K562 (cell line): ENCODE data around the gene GJA9. TPM values are rescaled to one million over a fixed set of nuclear protein-coding genes. Genes with fewer than 3 reads are reported as not detected.

Source experiments
- ATF7 ChIP-seq: fragments of 450-650 bp; IDR thresholded peaks from 2 replicates; pipeline ENCODE4 v1.7.1; 2014; ENCODE audit warnings: mild to moderate bottlenecking, moderate library complexity
- CSDE1 ChIP-seq, 2 experiments: fragments of 450-650 bp; IDR thresholded peaks; 2 replicates each; pipeline ENCODE4 v1.6.1; 2016; ENCODE audit warnings: mild to moderate bottlenecking in 1 of 2
- E2F6 ChIP-seq, 2 experiments: IDR thresholded peaks; 2 replicates each; pipeline ENCODE4 v1.6.1; 2011; ENCODE audit warnings: borderline replicate concordance in 1 of 2, control low read depth in 1 of 2, low read depth in 1 of 2, low read length in 1 of 2, mild to moderate bottlenecking in 1 of 2, mixed read lengths in 1 of 2, moderate library complexity in 1 of 2; ENCODE audit not compliant: insufficient read depth in 1 of 2, insufficient read length in 1 of 2, poor library complexity in 1 of 2, severe bottlenecking in 1 of 2; ENCODE audit errors: extremely low read depth in 1 of 2
- PKNOX1 ChIP-seq: fragments of 450-650 bp; IDR thresholded peaks from 2 replicates; pipeline ENCODE4 v1.6.1; 2016
- POLR2A ChIP-seq: fragments of 450-650 bp; conservative IDR thresholded peaks from 2 replicates; pipeline ENCODE4 v1.6.1; 2016
- RBM22 ChIP-seq: fragments of 200-400 bp; formaldehyde crosslinking; IDR thresholded peaks from 2 replicates; pipeline ENCODE4 v1.6.1; 2018; ENCODE audit warnings: low read length, low read depth; ENCODE audit not compliant: poor library complexity, severe bottlenecking
- SIN3B ChIP-seq: fragments of 450-650 bp; IDR thresholded peaks from 2 replicates; pipeline ENCODE4 v1.6.1; 2017; ENCODE audit warnings: low read depth, mild to moderate bottlenecking, moderate library complexity
- SMAD2 ChIP-seq: fragments of 150-350 bp; IDR thresholded peaks from 2 replicates; pipeline ENCODE4 v1.6.1; 2014; ENCODE audit warnings: low read depth, mild to moderate bottlenecking, low read length
- TBP ChIP-seq: optimal IDR thresholded peaks from 2 replicates; pipeline ENCODE3; 2011; ENCODE audit warnings: low read depth, low read length, improper control_type of control experiment
- TFAP4 ChIP-seq: sonication (generic); formaldehyde crosslinking; IDR thresholded peaks from 2 replicates; pipeline ENCODE4 v1.8.0; 2022; ENCODE audit warnings: missing genetic modification reagents, mild to moderate bottlenecking, moderate library complexity, borderline replicate concordance
- TOE1 ChIP-seq, 2 experiments: fragments of 450-650 bp in 1 of 2; sonication (generic) in 1 of 2; formaldehyde crosslinking in 1 of 2; IDR thresholded peaks; 2 replicates each; pipeline versions ENCODE4 v1.7.1 to v1.8.0; 2016 to 2022; ENCODE audit warnings: borderline replicate concordance in 2 of 2, mild to moderate bottlenecking in 2 of 2, antibody characterized with exemption in 1 of 2, inconsistent platforms in 1 of 2, low read depth in 1 of 2, missing genetic modification reagents in 1 of 2, moderate library complexity in 1 of 2
- UBTF ChIP-seq, 2 experiments: IDR thresholded peaks; 2 replicates each; pipeline ENCODE4 v1.6.1; 2012; ENCODE audit warnings: improper control_type of control experiment in 2 of 2, low read depth in 2 of 2, low read length in 2 of 2, borderline replicate concordance in 1 of 2
- ZBTB49 ChIP-seq: sonication (generic); formaldehyde crosslinking; IDR thresholded peaks from 2 replicates; pipeline ENCODE4 v1.8.0; 2022; ENCODE audit warnings: missing genetic modification reagents, mild to moderate bottlenecking, borderline replicate concordance
- ZBTB7A ChIP-seq: IDR thresholded peaks from 2 replicates; pipeline ENCODE4 v1.6.1; 2011; ENCODE audit warnings: low read depth, mild to moderate bottlenecking, low read length, moderate library complexity, borderline replicate concordance; ENCODE audit not compliant: control insufficient read depth
- polyA plus RNA-seq, 8 experiments: library from polyadenylated mRNA; depleted of rRNA in 4 of 8; stranded (reverse) in 5 of 8; unstranded in 3 of 8; fragments of >200 nt; fragmentation: Nextera tagmentation in 2 of 8; fragmentation: Illumina TruSeq in 1 of 8; extraction: Ambion mirVana in 2 of 8; extraction: Trizol in 1 of 8; gene quantifications; 2 replicates each; pipeline versions ENCODE4 v1.2.1 to v1.2.3, GENCODE V29; 2011 to 2014; ENCODE audit warnings: inconsistent platforms in 1 of 8, missing spikeins in 1 of 8
- total RNA-seq, 7 experiments: library from RNA; depleted of rRNA in 6 of 7; stranded (reverse); fragments of >200 nt in 6 of 7; fragmentation: Illumina TruSeq in 2 of 7; extraction: Trizol in 2 of 7; gene quantifications; 2 replicates each; pipeline versions ENCODE4 v1.2.1 to v1.2.3, GENCODE V29; 2011 to 2021; ENCODE audit warnings: low replicate concordance in 1 of 7

GJA9 gene
- total and polyA plus RNA-seq, 9 of the 15 experiments (the other 6 are each of a cell fraction or from before 2014, with no cell fraction given), result not detected

- peak in 1 of 2 experiments; percentile 42 for TF ChIP-seq E2F6 (IDR thresholded peaks at IDR 0.05; ENCODE audit: borderline replicate concordance in 1 of 2, extremely low read depth in 1 of 2, insufficient read depth in 1 of 2, insufficient read length in 1 of 2, low read depth in 1 of 2, low read length in 1 of 2, poor library complexity in 1 of 2, severe bottlenecking in 1 of 2)
- peak; percentile 68 for TF ChIP-seq PKNOX1
- TF ChIP-seq ZBTB7A, result peak; percentile 73; the same call in 1 of the 2 replicates
- TF ChIP-seq ZBTB49 (CRISPR knock-in tag), result no peak
- TF ChIP-seq SMAD2, result no peak
- peak; percentile 82 for TF ChIP-seq RBM22
- TF ChIP-seq CSDE1 (IDR thresholded peaks at IDR 0.05), result peak in 1 of 2 experiments; percentile 56; a peak in 1 of 4 replicates
- TF ChIP-seq POLR2A, result peak; percentile 76
- peak in 1 of 2 experiments; percentile 82; a peak in 2 of 4 replicates for TF ChIP-seq UBTF (IDR thresholded peaks at IDR 0.05; ENCODE audit: borderline replicate concordance in 1 of 2, low read depth in 2 of 2, low read length in 2 of 2)
- TF ChIP-seq TOE1 (IDR thresholded peaks at IDR 0.05; ENCODE audit: borderline replicate concordance), result peak; percentile 9; the same call in 1 of the 2 replicates
- TF ChIP-seq TOE1 (CRISPR knock-in tag; IDR thresholded peaks at IDR 0.05; ENCODE audit: borderline replicate concordance, low read depth), result no peak
- TF ChIP-seq TBP, result peak; percentile 65
- TF ChIP-seq ATF7, result peak; percentile 75
- TF ChIP-seq SIN3B, result 0 out of 2 replicates have a peak, but pooled peaks have one; percentile 16
- peak; percentile 76 for TF ChIP-seq TFAP4 (CRISPR knock-in tag)
Observed at GRCh38 chr1:38873027-38873969, 8.1 kb downstream of the GJA9 start, which contains the start of gene MYCBP (continued).
